Measurements from ENCODE around the gene APPL2.

- TF ChIP-seq, protein P1, sequence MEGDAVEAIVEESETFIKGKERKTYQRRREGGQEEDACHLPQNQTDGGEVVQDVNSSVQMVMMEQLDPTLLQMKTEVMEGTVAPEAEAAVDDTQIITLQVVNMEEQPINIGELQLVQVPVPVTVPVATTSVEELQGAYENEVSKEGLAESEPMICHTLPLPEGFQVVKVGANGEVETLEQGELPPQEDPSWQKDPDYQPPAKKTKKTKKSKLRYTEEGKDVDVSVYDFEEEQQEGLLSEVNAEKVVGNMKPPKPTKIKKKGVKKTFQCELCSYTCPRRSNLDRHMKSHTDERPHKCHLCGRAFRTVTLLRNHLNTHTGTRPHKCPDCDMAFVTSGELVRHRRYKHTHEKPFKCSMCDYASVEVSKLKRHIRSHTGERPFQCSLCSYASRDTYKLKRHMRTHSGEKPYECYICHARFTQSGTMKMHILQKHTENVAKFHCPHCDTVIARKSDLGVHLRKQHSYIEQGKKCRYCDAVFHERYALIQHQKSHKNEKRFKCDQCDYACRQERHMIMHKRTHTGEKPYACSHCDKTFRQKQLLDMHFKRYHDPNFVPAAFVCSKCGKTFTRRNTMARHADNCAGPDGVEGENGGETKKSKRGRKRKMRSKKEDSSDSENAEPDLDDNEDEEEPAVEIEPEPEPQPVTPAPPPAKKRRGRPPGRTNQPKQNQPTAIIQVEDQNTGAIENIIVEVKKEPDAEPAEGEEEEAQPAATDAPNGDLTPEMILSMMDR (IDR thresholded peaks at IDR 0.05), result no peak
- no peak for TF ChIP-seq POLR2A (IDR thresholded peaks at IDR 0.05)
Observed at GRCh38 chr12:105200385-105200784, 35.6 kb downstream of the APPL2 start.

Data from stomach (tissue), 4 donors.